ENCODE measurements around the gene FAM181A.

Gene FAM181A

DNA sequence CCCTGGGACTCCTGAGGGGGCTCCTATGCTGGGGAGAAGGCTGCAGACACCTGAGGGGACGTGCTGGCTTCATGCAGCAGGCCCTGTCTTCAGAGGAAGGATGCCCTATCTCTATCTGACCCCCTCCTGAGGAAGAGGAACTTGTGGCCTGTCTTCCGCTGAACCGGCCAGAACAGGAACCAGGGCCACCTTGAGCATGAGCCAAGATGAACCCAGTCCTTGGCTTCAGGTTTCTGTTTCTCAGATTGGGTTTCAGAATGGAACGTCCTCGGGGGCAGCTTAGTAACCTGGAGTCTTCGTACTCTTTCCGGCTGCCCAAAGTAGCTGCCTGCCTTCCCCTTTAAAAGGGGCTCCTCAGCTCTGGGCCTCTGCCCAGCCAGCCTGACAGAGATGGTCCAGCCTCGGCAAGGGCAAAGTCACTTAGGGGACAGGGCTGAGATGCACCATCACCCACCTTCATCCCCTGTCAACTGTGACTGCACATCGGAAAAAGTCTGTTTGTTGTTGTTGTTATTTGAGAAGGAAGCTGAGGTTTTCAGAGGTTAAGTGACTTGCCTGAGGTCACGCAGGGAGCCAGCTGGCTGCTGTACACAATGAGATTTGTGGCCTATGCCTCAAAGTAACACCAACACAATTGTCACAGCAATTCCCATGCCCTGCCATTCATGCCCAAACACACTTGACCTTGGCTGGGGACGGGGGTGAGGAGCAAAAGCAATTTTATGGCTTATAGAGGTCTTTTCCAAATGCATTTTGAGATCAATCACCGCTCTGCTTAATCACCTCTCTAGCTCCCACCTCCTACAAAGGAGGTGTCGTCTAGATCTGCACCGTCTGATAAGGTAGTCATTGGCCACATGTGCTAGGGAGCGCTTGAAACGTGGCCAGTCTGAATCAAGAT lies 35.8 kb downstream of the FAM181A start:
- no peak for DNase-seq (ENCODE audit: low spot score)

GRCh38 chr14:93963692-93964091 lies 36.5 kb downstream of the FAM181A start:
- DNase-seq (ENCODE audit: low spot score), result no peak

GRCh38 chr14:93964281-93964680 lies 37.1 kb downstream of the FAM181A start:
- DNase-seq (ENCODE audit: low spot score), result no peak

DNA sequence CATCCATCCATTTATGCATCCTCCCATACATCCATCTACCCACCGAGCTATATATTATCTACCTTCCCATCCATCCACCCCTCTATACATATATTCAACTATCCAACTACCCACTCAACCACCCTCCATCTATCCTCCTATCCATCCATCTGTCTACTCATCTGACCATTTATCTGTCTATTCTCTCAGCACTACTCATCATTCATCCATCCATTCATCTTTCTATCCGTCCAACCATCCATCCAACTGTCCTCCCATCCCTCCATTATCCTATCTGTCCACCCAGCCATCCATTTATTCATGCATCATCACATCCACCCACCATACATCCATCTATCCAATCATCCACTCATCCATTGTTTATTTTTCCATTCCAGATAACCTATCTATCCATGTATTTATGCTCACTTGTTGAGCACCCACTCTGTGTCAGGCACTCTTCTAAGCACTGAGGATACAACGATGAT lies 37.7 kb downstream of the FAM181A start:
- no peak for DNase-seq (ENCODE audit: low spot score)

- no peak for DNase-seq (ENCODE audit: low spot score)
Observed at GRCh38 chr14:93965287-93965821, 38.2 kb downstream of the FAM181A start.

DNA sequence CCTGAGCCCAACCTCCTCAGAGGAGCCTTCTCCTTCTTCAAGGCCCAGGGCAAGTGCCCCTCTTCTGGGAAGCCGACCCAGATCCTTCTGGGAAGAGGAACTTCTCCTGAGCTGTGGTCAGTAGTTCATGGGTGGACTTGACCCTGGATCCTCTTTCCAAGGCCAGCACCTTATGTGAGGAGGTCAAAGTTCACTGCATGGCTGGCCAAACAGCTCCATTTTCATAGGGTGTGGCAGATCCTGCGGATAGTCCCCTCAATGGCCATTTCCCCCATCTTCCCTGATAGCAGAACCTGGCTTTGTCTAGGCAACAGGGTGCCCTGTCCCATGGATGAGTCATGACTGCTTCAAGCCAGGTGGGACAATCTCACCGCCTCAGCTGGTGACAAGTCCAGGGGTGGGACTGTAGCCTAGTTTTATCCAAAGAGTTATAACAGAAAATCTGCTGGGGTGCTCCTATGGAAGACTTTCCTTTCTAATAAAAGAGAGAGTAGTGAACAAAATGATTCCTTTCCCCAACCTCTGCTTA lies 38.9 kb downstream of the FAM181A start:
- no peak for DNase-seq (ENCODE audit: low spot score)

DNA sequence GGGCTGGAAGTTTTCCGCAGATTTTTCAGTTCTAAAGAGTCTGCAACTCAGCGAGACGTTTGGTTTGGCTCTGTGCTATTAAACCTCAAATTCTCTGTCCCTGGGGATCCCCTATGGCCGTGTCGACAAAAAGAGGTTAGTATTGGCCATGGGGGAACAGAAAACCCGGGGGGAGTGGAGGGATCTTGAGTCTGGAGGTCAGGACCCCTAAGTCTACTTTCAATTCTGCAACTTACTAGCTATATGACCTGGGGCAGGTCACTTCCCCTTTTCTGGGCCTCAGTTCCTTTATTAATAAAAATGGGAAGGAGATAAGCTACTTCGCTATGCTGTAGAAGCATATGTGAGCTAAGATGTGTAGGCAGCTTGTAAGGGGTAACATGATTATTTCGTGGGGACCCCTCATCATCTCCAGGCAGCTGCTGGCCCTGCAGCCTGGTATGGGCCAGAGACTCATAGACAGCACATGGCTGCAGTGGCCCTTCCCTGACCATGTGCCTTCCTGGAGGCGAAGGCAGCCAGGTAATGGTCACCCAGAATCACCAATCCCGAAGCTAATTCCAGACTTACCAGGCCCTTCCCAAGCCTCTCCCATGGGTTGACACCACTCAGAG lies 40.6 kb downstream of the FAM181A start:
- no peak for DNase-seq (ENCODE audit: low spot score)

DNA sequence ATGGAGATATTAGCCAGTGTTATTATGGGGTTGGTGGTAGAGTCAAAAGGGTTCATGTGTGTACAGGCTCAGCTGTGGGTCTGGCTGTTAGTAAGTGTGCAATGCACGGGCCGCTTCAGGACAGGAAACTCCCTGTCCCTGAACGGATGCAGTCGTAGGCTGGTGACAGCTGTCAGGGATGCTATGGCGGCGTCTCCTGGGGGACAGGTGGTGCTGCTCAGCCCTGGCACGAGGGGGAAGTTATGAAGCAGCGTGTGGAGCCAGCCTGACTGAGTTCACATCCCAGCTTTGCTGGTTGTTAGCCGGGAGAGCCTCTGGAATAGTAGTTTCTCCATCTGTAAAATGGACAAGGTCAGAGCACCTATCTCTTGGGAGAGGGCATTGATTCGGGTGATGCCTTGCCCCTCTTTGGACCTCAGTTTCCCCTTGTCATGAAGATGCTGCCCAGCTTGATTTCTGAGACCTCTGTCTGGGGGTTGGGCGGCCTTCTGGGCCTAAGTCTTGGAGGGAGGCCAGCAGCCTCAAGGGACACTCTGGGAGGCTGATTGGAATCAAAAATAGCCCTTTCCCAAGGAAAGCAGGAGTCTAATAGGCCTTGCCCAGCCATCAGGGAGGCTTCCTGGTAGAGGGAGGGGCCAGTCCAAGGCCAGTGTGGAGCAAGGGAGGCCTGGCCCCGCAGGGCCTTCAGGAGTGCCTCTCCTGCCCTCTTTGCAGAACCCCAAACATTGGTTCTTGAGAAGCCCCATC lies 42.1 kb downstream of the FAM181A start:
- no peak for DNase-seq (ENCODE audit: low spot score)

GRCh38 chr14:93970585-93970964 lies 43.4 kb downstream of the FAM181A start:
- DNase-seq (ENCODE audit: low spot score), result no peak

DNA sequence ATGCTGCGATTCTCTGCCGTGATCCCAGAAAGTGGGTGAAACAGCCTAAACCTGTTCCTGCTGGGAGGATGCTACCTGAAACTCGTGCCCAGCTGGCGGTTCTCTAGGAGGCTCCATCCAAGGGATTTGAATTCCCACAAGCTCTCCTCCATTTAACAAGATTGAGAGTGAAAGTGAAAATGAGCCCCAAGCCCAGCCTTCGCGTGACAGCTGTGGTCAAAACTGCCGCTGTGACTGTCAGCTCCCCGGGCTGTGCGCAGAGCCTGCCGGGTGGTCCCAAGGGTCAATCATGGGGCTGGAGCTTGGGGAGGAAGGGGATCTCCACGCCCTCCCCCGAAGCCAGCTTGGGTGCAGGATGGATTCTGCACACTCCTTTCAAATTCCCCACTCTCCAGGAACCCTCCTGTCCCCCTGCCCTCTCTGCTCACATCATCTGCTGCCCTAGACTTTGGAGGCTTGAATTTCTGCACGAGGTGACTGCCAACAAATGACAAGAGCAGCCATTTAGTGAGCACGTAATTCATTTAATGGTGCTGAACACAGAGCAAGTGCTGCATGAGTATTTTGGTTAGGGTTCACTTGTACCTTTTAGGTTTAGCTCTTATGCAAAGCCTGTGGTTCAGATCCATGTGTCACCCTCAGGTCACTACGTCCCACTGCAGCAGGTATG lies 44.0 kb downstream of the FAM181A start:
- no peak for DNase-seq (ENCODE audit: low spot score)

- DNase-seq (ENCODE audit: low spot score), result no peak
Observed at GRCh38 chr14:93971635-93972027, 44.5 kb downstream of the FAM181A start.

GRCh38 chr14:93972618-93973205 lies 45.6 kb downstream of the FAM181A start:
- DNase-seq (ENCODE audit: low spot score), result no peak

DNA sequence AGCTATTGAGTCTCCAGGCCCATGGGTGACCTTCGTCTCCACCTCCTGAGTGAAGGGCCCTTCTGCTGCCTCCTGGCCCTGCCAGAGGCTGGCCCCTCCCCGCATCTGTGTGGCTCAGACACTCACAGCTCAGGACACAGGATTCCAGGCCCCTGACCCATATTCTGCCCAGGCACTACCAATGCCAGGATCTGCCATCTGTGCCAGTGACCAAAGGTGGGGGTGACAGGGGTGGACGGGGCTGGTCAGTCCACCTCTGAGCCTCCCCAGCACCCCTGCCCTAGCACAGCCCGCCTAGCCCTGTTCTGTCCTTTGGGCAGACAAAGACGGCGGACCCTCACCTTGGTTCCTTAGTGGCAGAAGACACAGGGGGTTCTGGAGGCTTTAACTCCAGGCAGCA lies 46.5 kb downstream of the FAM181A start:
- no peak for DNase-seq (ENCODE audit: low spot score)

DNA sequence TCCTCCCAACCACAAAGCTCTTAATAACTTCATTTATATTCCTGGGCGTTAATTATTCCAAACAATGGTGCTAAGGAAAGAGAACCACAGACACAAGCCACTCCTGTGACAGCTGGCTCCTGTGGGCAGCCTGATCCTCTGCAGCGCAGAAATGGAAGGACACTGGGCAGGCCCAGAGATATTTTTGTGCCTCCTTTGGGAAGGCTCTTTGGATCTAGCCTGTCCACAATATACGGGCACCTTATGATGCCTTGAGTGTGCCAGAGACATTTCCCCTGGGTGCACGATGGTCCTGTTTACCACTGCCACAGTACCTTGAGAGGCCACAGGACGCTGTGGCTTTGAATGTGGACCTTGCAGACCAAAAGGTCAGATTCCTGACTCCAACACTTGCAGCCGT lies 47.2 kb downstream of the FAM181A start:
- no peak for DNase-seq (ENCODE audit: low spot score)

- DNase-seq (ENCODE audit: low spot score), result no peak
Observed at GRCh38 chr14:93974833-93975232, 47.7 kb downstream of the FAM181A start.

- no peak for DNase-seq (ENCODE audit: low spot score)
Observed at GRCh38 chr14:93975791-93976476, 48.8 kb downstream of the FAM181A start.

GRCh38 chr14:93976477-93977057 lies 49.4 kb downstream of the FAM181A start, which contains the start of gene ASB2:
Gene ASB2 (minus strand): TSS chr14:93976570. CDS start chr14:93964539, 12,031 bp downstream.
- DNase-seq (ENCODE audit: low spot score), result no peak

GRCh38 chr14:93977171-93977570 lies 50.0 kb downstream of the FAM181A start:
- DNase-seq (ENCODE audit: low spot score), result no peak

DNA sequence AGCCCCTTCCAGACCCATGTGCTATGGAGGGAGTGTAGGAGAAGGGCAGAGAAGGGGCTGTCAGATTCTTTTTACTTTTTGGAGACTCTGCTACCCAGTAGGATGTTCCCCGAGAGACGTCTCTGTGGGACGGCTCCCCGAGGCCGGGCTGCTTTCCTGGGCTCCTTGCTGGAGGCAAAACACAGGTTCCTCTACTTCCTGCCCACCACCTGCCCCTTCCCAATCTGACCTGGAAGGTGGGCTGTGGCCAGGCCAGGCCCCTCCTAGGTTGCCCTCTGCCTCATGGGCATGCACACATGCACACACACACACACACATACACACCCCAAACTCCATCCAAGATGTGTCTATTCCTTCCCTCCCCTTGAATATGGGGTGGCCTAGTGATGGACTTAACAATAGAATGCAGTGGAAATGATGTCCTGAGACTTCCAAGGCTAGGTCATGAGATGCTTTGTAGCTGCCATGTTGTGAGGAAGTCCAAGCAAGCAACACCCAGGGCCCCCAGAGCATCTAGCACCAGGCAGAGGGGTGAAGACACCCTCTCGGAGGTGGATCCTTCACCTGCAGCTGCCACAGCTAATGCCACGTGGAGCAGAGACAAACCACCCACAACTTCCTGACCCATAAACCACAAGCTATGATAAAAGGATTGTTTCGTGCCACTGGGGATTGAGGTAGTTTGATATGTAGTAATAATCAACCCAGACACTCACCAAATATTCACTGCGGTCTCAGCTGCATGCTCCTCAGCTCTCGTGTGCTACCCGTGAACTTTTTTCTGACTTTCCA lies 50.8 kb downstream of the FAM181A start:
- no peak for DNase-seq (ENCODE audit: low spot score)
